Measurements from ENCODE around the gene CTNNA1. TPM values are rescaled to one million over a fixed set of nuclear protein-coding genes. Genes with fewer than 3 reads are reported as not detected.
"Not testable (repeated sequence)": the region's sequence is repeated elsewhere in the genome, so short reads cannot be mapped to it uniquely, and the experiment has no call there.

The CTNNA1 gene
- total RNA-seq, 4 donors from 2014 or later, result 223 to 304 (median 263) TPM

DNA sequence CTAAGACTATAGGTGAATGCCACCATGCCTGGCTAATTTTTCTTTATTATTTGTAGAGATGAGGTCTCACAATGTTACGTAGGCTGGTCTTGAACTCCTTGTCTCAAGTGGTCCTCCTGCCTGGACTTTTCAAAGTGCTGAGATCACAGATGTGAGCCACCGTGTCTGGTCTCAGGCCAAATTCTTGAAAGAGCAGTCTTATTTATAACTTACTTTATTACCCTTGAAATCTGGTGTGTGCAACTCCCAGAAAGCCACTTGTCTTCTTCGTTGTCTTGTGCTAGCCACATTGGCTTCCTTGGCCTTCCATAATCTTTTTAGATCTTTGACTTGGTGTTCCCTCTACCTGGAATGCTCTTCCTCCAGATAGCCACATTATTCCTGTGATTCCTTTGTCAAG is 50.1 kb downstream of the CTNNA1 start:
- WGBS, 2 donors, result 86 to 87% methylated on average over 3 of the region's 3 CpGs
- no peak overlapping the region for H3K4me3 ChIP-seq (ENCODE audit: low read depth, poor library complexity, severe bottlenecking)
- intact Hi-C loops (cut with DNase I; ENCODE audit: low total_unique reads), result no loop called here
- no peak for DNase-seq (ENCODE audit: low spot score in 2 of 2)
- TF ChIP-seq, protein P1, sequence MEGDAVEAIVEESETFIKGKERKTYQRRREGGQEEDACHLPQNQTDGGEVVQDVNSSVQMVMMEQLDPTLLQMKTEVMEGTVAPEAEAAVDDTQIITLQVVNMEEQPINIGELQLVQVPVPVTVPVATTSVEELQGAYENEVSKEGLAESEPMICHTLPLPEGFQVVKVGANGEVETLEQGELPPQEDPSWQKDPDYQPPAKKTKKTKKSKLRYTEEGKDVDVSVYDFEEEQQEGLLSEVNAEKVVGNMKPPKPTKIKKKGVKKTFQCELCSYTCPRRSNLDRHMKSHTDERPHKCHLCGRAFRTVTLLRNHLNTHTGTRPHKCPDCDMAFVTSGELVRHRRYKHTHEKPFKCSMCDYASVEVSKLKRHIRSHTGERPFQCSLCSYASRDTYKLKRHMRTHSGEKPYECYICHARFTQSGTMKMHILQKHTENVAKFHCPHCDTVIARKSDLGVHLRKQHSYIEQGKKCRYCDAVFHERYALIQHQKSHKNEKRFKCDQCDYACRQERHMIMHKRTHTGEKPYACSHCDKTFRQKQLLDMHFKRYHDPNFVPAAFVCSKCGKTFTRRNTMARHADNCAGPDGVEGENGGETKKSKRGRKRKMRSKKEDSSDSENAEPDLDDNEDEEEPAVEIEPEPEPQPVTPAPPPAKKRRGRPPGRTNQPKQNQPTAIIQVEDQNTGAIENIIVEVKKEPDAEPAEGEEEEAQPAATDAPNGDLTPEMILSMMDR (IDR thresholded peaks at IDR 0.05), result no peak
- no peak for TF ChIP-seq POLR2A (IDR thresholded peaks at IDR 0.05)

DNA sequence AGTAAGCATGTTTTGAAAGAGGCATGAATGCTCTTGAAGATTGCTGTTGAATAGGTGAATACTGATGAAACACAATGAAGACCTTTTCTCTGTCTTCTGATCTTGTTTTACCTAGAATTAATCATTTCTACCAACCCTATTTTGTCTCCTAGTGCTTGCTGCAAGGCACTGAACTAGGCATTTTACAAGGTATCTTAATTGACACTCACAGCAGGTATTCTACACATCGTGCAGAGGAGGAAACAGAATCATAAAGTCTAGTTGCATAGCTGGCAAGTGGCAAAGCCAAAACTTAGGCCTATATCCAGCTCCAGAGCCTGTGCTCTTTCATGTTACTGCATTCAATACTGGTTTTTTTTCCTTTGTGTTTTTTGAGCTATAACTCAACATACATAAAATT is 50.7 kb downstream of the CTNNA1 start:
- intact Hi-C loops (cut with DNase I; ENCODE audit: low total_unique reads), result no loop called here
- DNase-seq (ENCODE audit: low spot score in 2 of 2), result no peak
- WGBS, 2 donors, result 75 to 79% methylated on average over 1 of the region's 1 CpG
- no peak overlapping the region for H3K4me3 ChIP-seq (ENCODE audit: low read depth, poor library complexity, severe bottlenecking)
- TF ChIP-seq, protein P1 (IDR thresholded peaks at IDR 0.05), result no peak
- no peak for TF ChIP-seq POLR2A (IDR thresholded peaks at IDR 0.05)

DNA sequence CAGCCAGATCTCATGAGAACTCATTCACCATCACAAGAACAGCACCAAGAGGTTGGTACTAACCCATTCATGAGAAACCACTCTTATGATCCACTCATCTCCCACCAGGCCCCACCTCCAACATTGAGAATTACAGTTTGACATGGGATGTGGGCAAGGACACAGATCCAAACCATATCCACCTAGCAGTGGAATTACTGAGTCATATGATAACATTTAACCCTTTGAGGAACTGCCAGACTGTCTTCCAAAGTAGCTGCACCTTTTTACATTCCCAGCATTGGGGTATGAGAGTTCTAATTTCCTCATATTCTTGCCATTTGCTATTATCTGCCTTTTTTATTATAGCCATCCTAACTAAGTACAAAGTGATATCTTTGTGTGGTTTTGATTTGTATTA is 51.9 kb downstream of the CTNNA1 start:
- TF ChIP-seq, protein P1 (IDR thresholded peaks at IDR 0.05), result no peak
- no peak for TF ChIP-seq POLR2A (IDR thresholded peaks at IDR 0.05)
- DNase-seq (ENCODE audit: low spot score in 2 of 2), result no peak
- intact Hi-C loops (cut with DNase I; ENCODE audit: low total_unique reads), result no loop called here
- H3K4me3 ChIP-seq (ENCODE audit: low read depth, poor library complexity, severe bottlenecking), result no peak overlapping the region

DNA sequence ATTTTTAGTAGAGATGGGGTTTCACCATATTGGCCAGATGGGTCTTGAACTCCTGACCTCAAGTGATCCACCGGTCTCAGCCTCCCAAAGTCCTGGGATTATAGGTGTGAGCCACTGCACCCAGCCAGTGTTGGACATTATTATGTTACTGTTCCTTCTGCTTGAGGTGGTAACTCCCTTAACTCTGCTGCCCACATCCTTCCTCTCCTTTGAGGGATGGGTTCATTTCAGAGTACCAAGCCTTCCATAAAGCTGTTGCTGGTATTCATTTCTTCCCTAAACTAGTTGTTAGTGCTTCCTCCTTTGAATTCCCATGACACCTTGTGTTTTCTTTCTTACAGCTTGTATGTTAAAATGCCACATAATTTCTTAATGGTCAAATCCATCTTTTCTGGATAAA is 54.0 kb downstream of the CTNNA1 start:
- intact Hi-C loops (cut with DNase I; ENCODE audit: low total_unique reads), result no loop called here
- 85 to 94% methylated on average over 1 of the region's 1 CpG for WGBS, 2 donors
- H3K4me3 ChIP-seq (ENCODE audit: low read depth, poor library complexity, severe bottlenecking), result no peak overlapping the region

DNA sequence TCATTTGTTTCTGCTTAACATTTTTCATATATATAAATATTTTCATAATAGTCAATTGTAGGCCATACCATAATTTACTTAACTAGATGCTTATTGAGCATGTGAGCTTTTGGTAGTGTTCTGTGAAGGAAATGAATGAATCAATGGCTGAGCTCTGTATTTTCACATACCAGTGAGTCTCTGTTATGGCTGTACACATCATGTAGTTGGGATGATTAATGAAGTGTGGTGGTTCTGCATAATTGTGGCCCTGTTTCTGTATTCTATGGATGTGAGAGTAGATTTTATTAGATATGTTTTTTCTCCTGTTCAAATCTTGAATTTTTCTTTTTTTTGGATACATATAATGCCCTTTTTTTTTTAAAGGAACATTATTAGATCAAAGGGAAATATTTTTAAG is 56.2 kb downstream of the CTNNA1 start:
- no peak overlapping the region for H3K4me3 ChIP-seq (ENCODE audit: low read depth, poor library complexity, severe bottlenecking)
- DNase-seq (ENCODE audit: low spot score in 2 of 2), result no peak
- TF ChIP-seq, protein P1 (IDR thresholded peaks at IDR 0.05), result no peak
- no peak for TF ChIP-seq POLR2A (IDR thresholded peaks at IDR 0.05)
- intact Hi-C loops (cut with DNase I; ENCODE audit: low total_unique reads), result no loop called here

More for the DNA sequence above, 54.0 kb downstream of the CTNNA1 start:
- DNase-seq (ENCODE audit: low spot score in 2 of 2), result no peak
- TF ChIP-seq, protein P1 (IDR thresholded peaks at IDR 0.05), result no peak
- TF ChIP-seq POLR2A (IDR thresholded peaks at IDR 0.05), result no peak

DNA sequence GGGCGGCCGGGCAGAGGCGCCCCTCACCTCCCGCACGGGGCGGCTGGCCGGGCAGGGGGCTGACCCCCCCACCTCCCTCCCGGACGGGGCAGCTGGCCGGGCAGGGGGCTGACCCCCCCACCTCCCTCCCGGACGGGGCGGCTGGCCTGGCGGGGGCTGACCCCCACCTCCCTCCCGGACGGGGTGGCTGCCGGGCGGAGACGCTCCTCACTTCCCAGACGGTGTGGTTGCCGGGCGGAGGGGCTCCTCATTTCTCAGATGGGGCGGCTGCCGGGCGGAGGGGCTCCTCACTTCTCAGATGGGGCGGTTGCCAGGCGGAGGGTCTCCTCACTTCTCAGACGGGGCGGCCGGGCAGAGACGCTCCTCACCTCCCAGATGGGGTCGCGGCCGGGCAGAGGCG is 57.6 kb downstream of the CTNNA1 start:
- DNase-seq (ENCODE audit: low spot score in 2 of 2), result not testable (repeated sequence)
- 96 to 100% methylated on average over 1 to 3 of the region's 35 CpGs for WGBS, 2 donors

More for the DNA sequence above, 57.6 kb downstream of the CTNNA1 start:
- intact Hi-C loops (cut with DNase I; ENCODE audit: low total_unique reads); H3K4me3 ChIP-seq (ENCODE audit: low read depth, poor library complexity, severe bottlenecking): not testable (repeated sequence)

Data from lower leg skin (tissue), 4 donors.